IgD-negative memory B cell (primary cell): ENCODE results near the gene FAM219B. TPM values are rescaled to one million over a fixed set of nuclear protein-coding genes. Genes with fewer than 3 reads are reported as not detected.
"Not testable (repeated sequence)": the region's sequence is repeated elsewhere in the genome, so short reads cannot be mapped to it uniquely, and the experiment has no call there.

ENCODE experiments used
- H3K27ac Mint-ChIP-seq, 3 donors: one replicate each; pipeline ENCODE4 v1.8.0; 2020 to 2022; ENCODE audit warnings: mild to moderate bottlenecking in 3 of 3, mixed read lengths in 3 of 3, moderate library complexity in 1 of 3
- H3K27me3 Mint-ChIP-seq: one replicate; pipeline ENCODE4 v1.8.0; 2021; ENCODE audit warnings: mixed read lengths
- H3K36me3 Mint-ChIP-seq: one replicate; pipeline ENCODE4 v1.8.0; 2020; ENCODE audit warnings: mild to moderate bottlenecking, mixed read lengths
- H3K4me1 Mint-ChIP-seq, 3 donors: one replicate each; pipeline ENCODE4 v1.8.0; 2020 to 2022; ENCODE audit warnings: mixed read lengths in 3 of 3, mild to moderate bottlenecking in 1 of 3
- H3K4me3 Mint-ChIP-seq, 4 donors: one replicate each; pipeline ENCODE4 v1.8.0; 2020 to 2022; ENCODE audit warnings: mild to moderate bottlenecking in 4 of 4, mixed read lengths in 4 of 4, moderate library complexity in 3 of 4
- H3K9me3 Mint-ChIP-seq, 3 donors: one replicate each; pipeline ENCODE4 v1.8.0; 2020 to 2021; ENCODE audit warnings: mixed read lengths in 3 of 3, mild to moderate bottlenecking in 1 of 3
- polyA plus RNA-seq: library from polyadenylated mRNA; unstranded; fragments of 300-500 nt; fragmentation: Illumina TruSeq; gene quantifications from one replicate; pipeline ENCODE4 v1.2.3, GENCODE V29; 2021

FAM219B gene, protein sequence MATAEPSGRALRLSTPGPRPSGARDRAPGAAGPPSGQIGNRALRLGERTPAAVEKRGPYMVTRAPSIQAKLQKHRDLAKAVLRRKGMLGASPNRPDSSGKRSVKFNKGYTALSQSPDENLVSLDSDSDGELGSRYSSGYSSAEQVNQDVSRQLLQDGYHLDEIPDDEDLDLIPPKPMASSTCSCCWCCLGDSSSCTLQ
- 42.7 TPM for polyA plus RNA-seq

DNA sequence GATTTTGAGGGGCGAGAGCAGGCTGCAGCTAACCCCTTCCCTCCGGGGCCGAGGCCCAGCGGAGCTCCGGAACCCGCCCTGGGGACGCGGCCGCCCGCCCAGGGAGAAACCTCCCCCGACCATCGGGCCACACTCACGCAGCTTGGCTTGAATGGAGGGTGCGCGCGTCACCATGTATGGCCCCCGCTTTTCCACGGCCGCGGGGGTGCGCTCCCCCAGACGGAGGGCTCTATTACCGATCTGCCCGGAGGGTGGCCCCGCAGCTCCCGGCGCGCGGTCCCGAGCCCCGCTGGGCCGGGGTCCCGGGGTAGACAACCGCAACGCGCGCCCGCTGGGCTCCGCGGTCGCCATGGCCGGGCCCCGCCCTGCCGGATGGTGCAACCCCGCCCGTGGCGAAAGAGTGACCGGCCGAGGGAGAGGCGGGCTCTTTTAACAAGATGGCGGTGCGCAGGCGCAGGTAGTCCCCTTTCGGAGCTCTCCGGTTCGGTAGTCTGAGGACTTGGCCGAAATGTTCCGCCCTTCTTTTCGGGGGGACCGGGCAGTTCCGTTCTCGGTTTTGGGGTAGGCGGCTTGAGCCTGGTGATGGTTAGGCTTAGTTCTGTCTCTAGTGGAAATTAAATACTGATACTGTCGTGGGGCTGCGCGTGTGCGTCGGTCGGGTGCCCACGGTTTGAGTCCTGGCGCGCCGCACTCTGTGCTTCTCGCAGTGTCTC, at the start of gene FAM219B:
TSS of gene FAM219B (minus strand) at position 402 of the 713 bp plus-strand sequence. CDS start at position 351, 51 bp downstream.
- Mint-ChIP-seq H3K36me3 (peaks cover 2% of the 10 kb centered on the region), H3K27me3 (no peaks in the 10 kb centered on the region), H3K27ac (peak within 1 kb of the TSS; percentile 84 to 98 (median 94)), H3K4me1 (peaks cover 19 to 29% (median 23%) of the 10 kb centered on the region in 3 donors), H3K4me3 (peak within 1 kb of the TSS; percentile 95 to 100 (median 98)), H3K9me3 (no peaks in the 10 kb centered on the region)

- peaks cover 1% of the 10 kb centered on the region for H3K36me3 Mint-ChIP-seq
- peaks cover 23% of the 10 kb centered on the region for H3K27me3 Mint-ChIP-seq
- no peaks in the 10 kb centered on the region for H3K9me3 Mint-ChIP-seq
- peaks cover 5 to 11% (median 11%) of the 10 kb centered on the region in 3 donors for H3K4me1 Mint-ChIP-seq
- H3K4me3 Mint-ChIP-seq = peak overlapping the region; percentile 9 to 78 (median 62)
- H3K27ac Mint-ChIP-seq = peak overlapping the region in 1 of 3 donors; percentile 10
Observed at GRCh38 chr15:74955796-74956647, 49.4 kb upstream of the FAM219B start.

DNA sequence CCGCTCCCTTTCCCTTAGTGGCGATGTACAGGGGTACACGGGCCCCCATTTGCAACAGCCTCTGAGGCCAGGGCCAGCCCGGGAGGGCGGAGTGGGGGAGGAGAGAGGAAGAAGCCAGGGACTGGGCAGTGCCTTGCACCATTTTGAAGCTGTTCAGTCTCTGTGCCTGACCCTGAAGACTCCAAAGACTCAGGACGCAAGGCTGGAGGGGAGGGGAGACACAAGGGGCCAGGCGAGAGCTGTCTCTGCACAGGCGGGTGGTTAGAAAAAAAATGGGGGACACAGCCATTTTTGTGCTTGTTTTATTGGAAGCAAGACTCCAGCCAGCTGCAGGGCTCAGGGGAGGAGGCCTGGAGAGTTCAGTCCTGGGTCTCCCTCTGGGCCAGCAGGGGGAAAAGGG, 48.4 kb upstream of the FAM219B start:
- Mint-ChIP-seq H3K27ac (no peak overlapping the region), H3K27me3 (peaks cover 23% of the 10 kb centered on the region), H3K4me1 (peaks cover 5 to 13% (median 11%) of the 10 kb centered on the region in 3 donors), H3K4me3 (peak overlapping the region in 2 of 4 donors; percentile 50 to 78), H3K36me3 (peaks cover 1% of the 10 kb centered on the region), H3K9me3 (no peaks in the 10 kb centered on the region)

- Mint-ChIP-seq H3K4me3 (peak overlapping the region in 1 of 4 donors; percentile 50), H3K36me3 (peaks cover 1% of the 10 kb centered on the region), H3K27ac (no peak overlapping the region), H3K9me3 (no peaks in the 10 kb centered on the region), H3K4me1 (peaks cover 5 to 13% (median 11%) of the 10 kb centered on the region in 3 donors), H3K27me3 (peaks cover 21% of the 10 kb centered on the region)
Observed at GRCh38 chr15:74954515-74954914, 47.9 kb upstream of the FAM219B start.

- Mint-ChIP-seq H3K27ac (no peak overlapping the region), H3K27me3 (no peaks in the 10 kb centered on the region), H3K4me1 (peaks cover 0 to 3% (median 2%) of the 10 kb centered on the region in 3 donors), H3K36me3 (no peaks in the 10 kb centered on the region), H3K9me3 (no peaks in the 10 kb centered on the region), H3K4me3 (no peak overlapping the region)
Observed at GRCh38 chr15:74951006-74951405, 44.4 kb upstream of the FAM219B start.

GRCh38 chr15:74950078-74950908, 43.6 kb upstream of the FAM219B start:
- no peaks in the 10 kb centered on the region for H3K9me3 Mint-ChIP-seq
- H3K4me3 Mint-ChIP-seq = no peak overlapping the region

GRCh38 chr15:74937590-74938371, 31.1 kb upstream of the FAM219B start, which contains the start of gene COX5A:
Gene COX5A, minus strand, starts transcription at chr15:74938073. Its CDS starts 59 bp downstream, at chr15:74938014.
- Mint-ChIP-seq H3K27ac (peak within 1 kb of the TSS; percentile 90 to 96 (median 94)), H3K4me3 (peak within 1 kb of the TSS; percentile 89 to 99 (median 98)), H3K27me3 (no peaks in the 10 kb centered on the region), H3K36me3 (no peaks in the 10 kb centered on the region), H3K4me1 (peaks cover 18 to 22% (median 20%) of the 10 kb centered on the region in 3 donors), H3K9me3 (no peaks in the 10 kb centered on the region)

More at GRCh38 chr15:74950078-74950908, 43.6 kb upstream of the FAM219B start:
- Mint-ChIP-seq H3K27ac (no peak overlapping the region), H3K27me3 (no peaks in the 10 kb centered on the region), H3K36me3 (no peaks in the 10 kb centered on the region), H3K4me1 (peaks cover 0 to 3% (median 2%) of the 10 kb centered on the region in 3 donors)

GRCh38 chr15:74937272-74937589, 30.6 kb upstream of the FAM219B start:
- Mint-ChIP-seq H3K9me3 (no peaks in the 10 kb centered on the region), H3K27ac (peak overlapping the region; percentile 25 to 95 (median 90)), H3K27me3 (no peaks in the 10 kb centered on the region), H3K36me3 (no peaks in the 10 kb centered on the region), H3K4me3 (peak overlapping the region; percentile 89 to 99 (median 98)), H3K4me1 (peaks cover 20 to 24% (median 20%) of the 10 kb centered on the region in 3 donors)

DNA sequence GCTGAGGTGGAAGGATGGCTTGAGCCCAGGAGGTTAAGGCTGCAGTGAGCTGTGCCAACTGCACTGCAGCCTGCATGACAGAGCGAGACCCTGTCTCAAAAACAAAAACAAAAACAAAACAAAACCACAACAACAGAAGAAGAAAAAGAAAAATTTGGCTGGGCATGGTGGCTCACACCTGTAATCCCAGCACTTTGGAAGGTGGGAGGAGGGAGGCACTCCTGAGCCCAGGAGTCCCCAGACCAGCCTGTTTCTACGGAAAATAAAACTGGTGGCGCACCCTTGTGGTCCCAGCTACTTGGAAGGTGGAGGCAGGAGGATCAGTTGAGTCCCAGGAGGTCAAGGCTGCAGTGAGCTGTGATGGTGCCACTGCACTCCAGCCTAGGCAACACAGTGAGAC, 28.5 kb upstream of the FAM219B start:
- H3K27ac Mint-ChIP-seq = peak overlapping the region in 2 of 3 donors; percentile 16 to 78
- not testable (repeated sequence) for H3K36me3 Mint-ChIP-seq, H3K9me3 Mint-ChIP-seq, H3K27me3 Mint-ChIP-seq
- H3K4me3 Mint-ChIP-seq = peak overlapping the region in 3 of 4 donors; percentile 32 to 86 (median 68)
- peaks cover 20 to 29% (median 21%) of the 10 kb centered on the region in 3 donors for H3K4me1 Mint-ChIP-seq

- Mint-ChIP-seq H3K27me3 (no peaks in the 10 kb centered on the region), H3K4me1 (peaks cover 20 to 29% (median 21%) of the 10 kb centered on the region in 3 donors), H3K27ac (peak overlapping the region in 2 of 3 donors; percentile 23 to 29), H3K36me3 (no peaks in the 10 kb centered on the region), H3K4me3 (peak overlapping the region in 2 of 4 donors; percentile 10 to 81), H3K9me3 (no peaks in the 10 kb centered on the region)
Observed at GRCh38 chr15:74933573-74933972, 26.9 kb upstream of the FAM219B start.

DNA sequence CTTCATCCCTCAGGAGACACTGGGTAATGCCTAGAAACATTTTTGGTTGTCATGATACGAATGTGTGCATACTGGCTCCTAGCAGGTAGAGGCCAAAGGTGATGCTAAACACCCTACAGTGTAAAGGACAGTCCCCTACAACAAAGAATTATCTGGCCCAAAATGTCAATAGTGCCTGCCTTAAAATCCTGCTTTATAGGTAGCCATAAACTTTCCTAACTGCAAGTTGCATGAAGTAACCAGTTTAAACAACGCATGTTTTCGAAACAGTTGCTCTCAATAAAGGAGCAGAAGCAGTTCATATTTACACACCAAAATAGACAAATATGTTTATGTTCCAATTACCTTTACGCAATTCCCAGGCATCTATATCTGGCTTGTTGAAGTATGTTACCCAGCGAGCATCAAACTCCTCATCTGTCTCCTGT, 22.1 kb upstream of the FAM219B start:
- peaks cover 2% of the 10 kb centered on the region for H3K36me3 Mint-ChIP-seq
- no peaks in the 10 kb centered on the region for H3K9me3 Mint-ChIP-seq
- H3K27me3 Mint-ChIP-seq = no peaks in the 10 kb centered on the region
- H3K4me1 Mint-ChIP-seq = peaks cover 6 to 11% (median 8%) of the 10 kb centered on the region in 3 donors
- H3K4me3 Mint-ChIP-seq = no peak overlapping the region
- no peak overlapping the region for H3K27ac Mint-ChIP-seq

DNA sequence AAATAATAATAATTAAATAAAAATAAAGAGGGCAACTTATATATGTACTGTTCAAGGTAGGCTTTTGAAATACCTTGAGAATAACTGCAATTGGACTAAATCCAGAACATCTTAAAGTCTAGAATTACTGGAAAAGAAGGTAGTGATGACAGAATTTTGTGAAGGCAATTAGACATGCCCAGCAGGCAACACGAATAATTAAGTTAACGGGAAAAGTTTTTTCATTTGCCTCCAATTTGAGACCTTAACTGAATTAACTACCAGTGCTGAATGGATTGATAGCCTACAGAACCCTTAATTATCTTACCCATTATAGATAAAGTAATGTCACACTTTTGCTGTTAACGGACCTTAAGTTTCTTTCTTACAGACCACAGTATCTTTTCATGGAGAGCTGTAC, 17.9 kb upstream of the FAM219B start:
- H3K9me3 Mint-ChIP-seq = no peaks in the 10 kb centered on the region
- H3K4me1 Mint-ChIP-seq = peaks cover 0 to 1% (median 0%) of the 10 kb centered on the region in 3 donors
- no peak overlapping the region for H3K27ac Mint-ChIP-seq
- H3K4me3 Mint-ChIP-seq = no peak overlapping the region
- H3K27me3 Mint-ChIP-seq = no peaks in the 10 kb centered on the region
- H3K36me3 Mint-ChIP-seq = peaks cover 4% of the 10 kb centered on the region

- Mint-ChIP-seq H3K36me3 (peaks cover 7% of the 10 kb centered on the region), H3K4me1 (peaks cover 0 to 1% (median 0%) of the 10 kb centered on the region in 3 donors), H3K27me3 (no peaks in the 10 kb centered on the region), H3K4me3 (no peak overlapping the region), H3K27ac (no peak overlapping the region), H3K9me3 (no peaks in the 10 kb centered on the region)
Observed at GRCh38 chr15:74920456-74920855, 13.8 kb upstream of the FAM219B start.
